Hematopoietic multipotent progenitor cell treated with erythropoietin and hydrocortisone succinate and interleukin-3 and kit ligand, for 8 days (in vitro differentiated cells): Measurements from ENCODE around the gene VWA5A.
"Not testable (repeated sequence)": the region's sequence is repeated elsewhere in the genome, so short reads cannot be mapped to it uniquely, and the experiment has no call there.

ENCODE experiments used
- DNase-seq: peaks from one replicate; pipeline ENCODE4 v3.0.0-alpha.2; 2015

Gene VWA5A

DNA sequence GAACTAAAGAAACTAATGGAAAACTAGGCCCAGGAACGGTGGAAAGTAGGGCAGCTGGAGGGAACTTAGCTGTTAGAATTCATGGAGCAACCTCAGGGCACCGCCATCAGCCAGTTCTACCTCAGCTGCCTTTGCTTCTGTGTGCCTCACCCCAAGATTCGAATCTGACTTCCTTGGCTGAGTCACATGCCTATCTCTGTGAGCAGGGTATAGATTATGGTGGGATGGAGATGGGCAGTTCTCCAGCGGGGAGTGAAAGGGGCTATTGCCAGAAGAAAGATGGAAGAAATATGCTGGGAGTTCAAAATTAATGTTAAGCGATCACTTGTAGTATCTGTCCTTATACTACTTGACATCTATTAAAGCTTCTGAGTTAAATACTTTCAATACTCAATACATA is 18.9 kb upstream of the VWA5A start:
- peak; percentile 68 for DNase-seq

DNA sequence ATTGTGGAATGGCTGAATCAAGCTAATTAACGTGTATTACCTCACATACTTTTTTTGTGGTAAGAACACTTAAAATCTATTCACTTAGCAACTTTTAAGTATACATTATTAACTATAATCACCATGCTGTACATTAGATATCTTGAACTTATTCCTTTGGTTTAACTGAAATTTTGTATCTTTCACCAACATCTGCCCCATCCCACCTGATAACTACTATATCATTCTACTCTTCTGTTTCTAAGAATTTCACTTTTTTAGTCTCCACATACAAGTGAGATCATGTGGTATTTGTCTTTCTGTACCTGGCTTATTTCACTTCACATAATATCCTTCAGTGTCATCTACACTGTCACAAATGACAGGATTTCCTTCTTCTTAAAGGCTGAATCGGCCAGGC is 17.1 kb upstream of the VWA5A start:
- DNase-seq, result peak; percentile 83

DNA sequence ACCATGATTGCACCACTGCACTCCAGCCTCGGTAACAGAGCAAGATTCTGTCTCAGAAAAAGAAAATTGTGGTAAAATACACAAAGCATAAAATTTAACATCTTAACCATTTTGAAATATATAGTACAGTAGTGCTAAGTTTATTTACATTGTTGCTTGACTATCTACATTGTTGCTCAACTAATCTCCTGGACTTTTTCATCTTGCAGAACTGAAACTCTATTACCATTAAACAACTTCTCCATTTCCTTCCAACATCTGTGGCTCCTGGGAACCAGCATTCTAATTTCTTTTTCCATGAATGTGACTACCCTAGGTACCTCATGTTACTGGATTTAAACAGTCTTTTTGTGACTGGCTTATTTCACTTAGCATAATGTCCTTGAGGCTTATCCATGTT is 13.5 kb upstream of the VWA5A start:
- DNase-seq, result no peak

DNA sequence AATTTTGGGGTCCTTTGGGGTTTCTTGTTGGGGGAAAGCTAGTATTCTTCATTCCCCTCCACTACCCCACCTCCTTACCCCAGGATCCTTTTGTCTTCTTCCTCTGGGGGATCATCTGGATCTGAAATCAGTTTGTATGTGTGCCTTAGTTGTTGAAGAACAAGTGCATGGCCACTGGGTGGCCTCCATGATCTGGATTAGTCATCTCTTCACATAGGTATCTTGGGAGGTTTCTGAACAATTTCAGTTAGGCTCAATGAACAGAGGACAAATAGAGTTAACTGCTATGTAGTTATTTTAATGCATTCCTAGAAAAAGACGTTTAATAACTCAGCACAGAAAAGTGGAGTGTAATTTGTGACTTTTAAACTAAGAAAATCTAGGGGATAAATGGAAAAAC is 7.1 kb upstream of the VWA5A start:
- peak; percentile 63 for DNase-seq

DNA sequence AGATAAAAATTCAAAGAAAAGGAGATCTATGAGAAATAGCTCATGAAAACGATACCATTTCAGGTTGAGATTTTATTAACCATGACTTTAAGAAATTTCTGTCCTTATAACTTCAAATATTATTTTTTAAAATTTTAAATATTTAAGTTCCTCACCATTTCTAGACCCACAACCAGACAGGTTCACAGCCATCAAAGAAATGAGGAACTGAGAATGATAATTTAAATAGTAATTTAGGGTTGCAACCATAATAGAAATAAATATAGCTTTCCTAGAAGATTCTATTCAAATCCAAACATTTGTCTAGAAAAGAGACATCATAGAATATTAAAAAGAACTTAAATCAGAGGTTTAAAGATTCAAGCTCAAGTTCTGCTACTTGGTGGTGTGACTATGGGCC is 5.9 kb upstream of the VWA5A start:
- no peak for DNase-seq

DNA sequence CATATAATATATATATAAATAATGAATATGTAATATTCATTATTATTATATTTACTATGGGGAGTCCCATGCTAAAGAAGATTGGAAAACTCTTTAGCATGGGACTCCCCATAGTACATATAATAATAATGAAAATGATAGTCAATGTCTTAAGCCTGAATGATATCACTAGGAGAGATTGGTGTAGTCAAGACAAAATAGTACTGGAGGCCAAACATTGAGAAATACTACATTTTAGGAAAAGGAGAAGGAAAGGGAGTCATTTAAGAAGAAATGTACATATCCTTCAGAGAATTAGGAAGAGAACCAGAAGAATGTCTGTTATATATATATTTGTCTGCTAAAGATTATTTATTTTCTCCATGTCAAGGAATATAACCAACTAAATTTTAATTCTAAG is 5.0 kb upstream of the VWA5A start:
- DNase-seq, result no peak

DNA sequence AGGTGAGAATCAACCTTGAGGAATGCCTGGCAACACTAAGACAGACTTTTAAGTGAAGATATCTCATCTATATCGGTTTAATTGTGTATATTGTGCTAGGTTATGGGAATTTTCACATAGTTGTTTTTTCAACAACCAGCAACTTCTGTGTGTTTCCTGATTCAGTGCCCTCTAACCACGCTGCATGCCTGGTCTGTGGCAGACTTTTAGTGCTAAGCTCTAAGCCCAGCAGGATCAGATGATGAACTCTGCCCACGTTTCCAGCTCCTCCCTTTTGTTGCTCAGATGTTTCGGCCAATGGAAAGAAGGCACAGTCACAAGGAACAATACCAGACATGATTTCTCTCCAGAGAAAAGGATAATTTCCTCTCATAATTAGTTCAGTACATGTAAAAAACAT is 1.4 kb upstream of the VWA5A start:
- peak; percentile 28 for DNase-seq

DNA sequence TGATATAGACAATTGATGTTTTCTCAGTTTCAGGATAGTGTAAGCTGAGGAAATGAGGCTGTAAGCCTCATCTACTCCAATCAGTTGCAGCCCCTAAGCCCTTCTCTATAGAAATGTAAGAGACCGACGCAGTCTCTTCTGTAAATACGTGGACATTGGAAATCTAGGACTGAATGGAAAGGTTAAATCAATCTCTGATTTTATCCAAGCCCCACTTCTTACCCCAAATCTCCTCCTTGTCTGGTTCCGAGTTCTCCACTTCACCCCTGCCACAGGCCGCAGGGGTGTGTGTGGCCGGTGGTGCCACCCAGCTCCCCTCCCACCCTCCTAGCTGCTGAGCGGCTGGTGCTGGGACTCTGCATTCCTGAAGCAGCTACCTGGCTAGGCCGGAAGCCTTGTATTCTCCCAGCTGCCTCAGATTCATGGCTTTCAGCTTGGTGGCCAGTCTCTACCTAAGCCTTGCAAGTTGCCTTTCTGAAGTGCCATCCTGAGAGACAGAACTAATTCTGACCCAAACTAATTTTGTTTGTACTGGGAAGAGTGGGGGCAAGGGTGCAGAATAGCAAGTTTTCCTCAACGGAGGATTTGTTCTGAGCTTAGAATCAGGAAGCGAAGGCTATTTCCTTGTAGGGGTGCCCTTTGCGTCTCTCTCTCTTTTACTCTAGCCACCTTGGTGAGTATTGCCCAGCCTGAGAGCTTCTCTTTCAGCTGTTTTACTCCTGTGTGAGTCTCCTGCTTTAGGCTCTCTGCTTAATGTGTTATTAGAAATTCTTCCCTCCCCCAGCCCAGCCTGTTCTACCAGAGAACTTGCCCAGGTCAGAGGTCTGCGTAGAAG is 749 bp downstream of the VWA5A start:
- DNase-seq, result no peak

DNA sequence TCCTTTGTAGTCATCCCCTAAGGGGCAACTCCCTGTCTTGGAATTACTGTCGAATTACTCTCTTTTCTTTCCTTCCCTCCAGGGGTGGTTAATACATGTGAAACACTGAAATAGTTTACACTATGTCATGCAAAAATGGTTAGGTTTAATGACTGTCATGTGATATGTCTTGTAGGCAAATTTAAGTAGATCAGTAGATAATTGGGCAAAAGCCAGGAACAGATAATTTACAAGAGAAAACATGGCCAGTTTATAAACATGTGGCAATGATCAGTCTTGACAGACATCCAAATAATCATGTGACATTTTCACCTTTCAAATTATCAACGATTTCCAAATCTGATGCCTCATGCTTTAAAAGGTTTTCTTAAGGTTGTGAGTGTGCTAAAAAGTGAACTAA is 3.9 kb downstream of the VWA5A start:
- DNase-seq, result no peak

DNA sequence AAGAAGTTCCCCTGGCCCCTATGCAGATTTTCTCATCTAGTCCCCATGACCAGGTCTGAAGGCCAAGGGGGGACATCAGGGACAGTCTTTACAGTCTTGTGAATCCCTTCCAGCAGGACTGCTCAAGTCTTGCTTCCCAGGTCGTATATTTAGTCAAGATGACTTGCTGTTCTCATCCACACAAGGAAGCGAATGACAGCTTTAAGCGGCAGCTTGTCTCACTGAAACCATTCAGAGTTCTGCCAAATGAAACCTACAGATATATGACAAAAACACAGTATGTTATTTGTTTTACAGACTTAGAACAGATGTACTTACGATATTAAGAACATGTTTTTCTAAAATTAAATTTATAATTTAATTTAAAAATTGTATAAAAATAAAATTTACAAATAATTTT is 5.6 kb downstream of the VWA5A start:
- DNase-seq, result no peak

DNA sequence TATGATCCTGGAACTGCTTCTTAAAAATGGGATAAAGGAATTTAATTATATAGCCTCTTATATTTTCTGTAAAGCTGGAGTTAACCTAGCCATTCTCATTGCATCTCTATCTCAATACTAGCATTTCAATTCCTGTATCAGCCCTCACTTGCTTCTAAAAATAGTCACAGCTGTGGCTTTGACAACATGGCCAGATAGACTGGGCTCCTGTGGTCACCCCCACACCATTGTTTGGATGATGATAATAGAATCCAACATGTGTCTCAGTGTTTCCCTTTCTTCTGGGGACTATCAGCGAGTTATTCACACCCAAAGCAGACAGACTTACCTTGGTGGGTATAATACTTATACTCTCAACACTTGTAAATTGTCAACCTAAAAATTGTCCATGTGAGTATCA is 6.9 kb downstream of the VWA5A start:
- peak; percentile 41 for DNase-seq

DNA sequence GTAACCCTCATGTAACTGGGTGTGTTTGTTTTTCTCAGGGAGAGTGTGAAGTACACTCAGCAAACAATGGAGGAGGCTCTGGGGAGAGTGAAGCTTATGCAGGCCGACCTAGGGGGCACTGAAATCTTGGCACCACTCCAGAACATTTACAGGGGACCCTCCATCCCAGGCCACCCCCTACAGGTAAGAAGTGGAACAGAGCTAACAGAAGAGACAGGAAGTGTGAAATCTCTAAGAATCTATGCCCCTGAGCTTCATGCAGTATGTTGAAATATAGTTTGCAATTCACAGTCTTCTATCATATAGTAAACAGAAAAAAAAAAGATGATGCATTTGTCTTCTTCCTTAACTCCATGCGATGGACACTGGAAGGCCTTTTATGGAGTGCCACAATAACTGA is 8.4 kb downstream of the VWA5A start:
- no peak for DNase-seq

DNA sequence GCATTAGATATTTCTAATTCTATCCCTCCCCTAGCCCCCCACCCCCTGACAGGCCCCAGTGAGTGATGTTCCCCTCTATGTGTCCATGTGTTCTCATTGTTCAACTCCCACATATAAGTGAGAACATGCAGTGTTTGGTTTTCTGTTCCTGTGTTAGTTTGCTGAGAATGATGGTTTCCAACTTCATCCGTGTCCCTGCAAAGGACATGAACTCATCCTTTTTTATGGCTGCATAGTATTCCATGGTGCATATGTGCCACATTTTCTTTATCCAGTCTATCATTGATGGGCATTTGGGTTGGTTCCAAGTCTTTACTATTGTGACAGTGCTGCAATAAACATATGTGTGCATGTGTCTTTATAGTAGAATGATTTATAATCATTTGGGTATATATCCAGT is 11.9 kb downstream of the VWA5A start:
- DNase-seq, result not testable (repeated sequence)

DNA sequence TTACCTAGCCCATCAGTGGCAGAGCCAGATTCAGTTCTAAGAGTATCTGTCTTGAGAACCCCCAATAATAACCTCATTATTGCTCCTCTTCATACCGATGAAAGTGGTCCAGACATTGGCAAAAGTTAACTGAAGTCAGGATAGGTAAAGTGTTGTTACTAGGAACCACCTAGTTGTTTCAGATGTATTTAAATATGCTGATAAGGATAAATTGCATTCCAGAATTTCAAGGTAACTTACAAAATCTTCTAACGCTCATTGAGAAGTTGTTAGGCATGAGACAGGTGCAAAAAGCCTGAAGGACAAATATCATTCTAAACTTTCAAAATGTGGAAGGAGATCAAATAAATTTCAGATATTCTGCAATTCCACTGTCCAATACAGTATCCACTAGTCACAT is 27.8 kb downstream of the VWA5A start:
- no peak for DNase-seq

DNA sequence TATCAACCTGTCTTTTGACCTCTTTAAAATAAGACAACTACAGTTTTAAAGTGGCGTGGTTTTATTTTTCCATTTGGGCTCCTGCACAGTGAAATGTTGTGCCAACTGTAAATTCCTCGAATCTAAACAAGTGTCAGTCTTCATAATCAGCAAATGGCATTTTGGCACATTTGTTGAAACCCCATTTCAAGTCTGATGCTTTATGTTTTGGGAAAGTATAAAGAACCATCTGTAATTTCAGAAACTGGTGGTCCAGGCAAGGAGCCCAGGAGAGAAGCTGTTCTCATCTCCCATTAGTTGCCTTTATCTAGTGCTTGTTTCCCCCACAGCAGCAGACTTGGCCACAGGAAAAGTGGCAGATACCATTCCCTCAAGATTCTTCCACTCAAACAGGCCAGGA is 32.7 kb downstream of the VWA5A start:
- DNase-seq, result no peak

DNA sequence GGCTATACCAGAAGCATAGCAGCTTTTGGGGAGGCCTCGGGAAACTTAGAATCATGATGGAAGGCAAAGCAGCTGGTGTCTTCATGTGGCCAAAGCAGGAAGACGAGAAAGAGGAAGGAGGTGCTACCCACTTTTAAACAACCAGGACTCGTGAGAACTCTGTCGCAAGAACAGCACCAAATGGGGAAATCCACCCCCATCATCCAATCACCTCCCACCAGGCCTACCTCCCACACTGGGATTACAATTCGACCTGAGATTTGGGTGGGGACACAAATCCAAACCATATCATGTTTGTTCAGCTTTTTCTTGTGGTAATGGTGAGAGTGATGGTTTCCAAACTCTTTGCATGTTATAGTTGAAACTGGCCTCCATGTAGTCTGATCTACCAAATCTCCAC is 35.4 kb downstream of the VWA5A start:
- DNase-seq, result no peak

DNA sequence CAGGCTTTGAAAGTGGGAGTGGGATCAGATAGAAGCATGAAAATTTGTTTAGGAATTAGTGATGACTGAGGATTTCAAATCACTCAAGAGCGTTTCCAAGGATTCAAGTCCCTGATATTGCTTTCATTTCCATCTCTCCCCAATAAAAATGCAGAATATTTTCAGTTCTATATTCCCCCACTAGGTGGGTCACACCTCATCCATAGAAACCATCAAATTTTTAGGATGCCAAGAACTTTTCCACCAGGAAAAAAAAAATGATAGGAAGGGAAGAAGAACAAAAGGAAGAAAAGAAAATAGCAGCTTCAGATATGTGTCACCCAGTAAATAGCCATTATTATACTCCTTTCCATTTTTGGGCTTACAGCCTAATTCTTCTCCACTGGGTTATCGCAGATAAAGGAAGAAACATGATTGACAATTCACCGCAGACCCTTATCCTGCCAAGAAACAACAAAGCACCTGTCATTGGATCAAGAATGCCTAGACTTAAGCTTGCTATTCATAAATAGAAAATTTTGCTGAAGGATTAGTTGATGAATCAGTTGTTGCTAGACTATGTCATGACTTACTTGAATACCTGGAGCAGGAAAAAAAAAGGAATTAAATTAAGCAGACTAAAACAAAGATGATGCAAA is 37.6 kb downstream of the VWA5A start:
- DNase-seq, result no peak

DNA sequence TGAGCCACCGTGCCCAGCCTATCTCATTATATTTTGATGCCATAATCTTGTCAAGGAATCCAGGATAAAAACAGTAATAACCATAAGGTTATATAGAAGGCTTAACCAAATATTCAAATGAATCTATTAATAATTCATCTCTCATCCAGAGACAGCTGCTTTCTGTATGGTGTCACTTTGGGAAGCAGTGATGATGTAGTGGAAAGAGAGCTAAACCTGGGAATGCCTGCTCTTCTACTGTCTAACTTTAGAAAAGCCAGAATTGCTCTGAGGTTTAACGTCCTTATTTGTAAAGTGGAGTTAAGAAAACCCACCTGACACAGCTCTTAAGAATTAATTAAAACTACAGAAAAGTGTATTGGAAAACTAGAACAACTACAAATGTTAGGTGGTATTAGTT is 38.6 kb downstream of the VWA5A start:
- no peak for DNase-seq

DNA sequence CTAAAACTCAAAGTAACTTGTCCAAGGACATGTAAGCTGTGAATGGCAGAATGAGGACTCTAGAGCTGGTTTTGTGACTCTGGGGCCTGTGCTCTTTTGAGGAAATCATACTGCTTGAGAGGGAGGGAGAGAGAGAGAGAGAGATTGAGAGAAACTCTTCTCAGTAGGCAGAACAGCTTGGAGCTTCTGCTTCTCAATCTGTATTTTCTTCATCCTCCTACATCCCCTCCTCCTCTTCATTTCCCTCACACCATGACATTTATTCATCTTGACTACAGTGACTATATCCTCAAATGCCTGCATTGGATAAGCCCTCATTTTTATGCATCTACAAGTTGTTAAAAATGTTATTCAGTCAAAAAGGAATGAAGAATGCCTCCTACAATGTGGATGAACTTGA is 44.2 kb downstream of the VWA5A start:
- DNase-seq, result no peak

DNA sequence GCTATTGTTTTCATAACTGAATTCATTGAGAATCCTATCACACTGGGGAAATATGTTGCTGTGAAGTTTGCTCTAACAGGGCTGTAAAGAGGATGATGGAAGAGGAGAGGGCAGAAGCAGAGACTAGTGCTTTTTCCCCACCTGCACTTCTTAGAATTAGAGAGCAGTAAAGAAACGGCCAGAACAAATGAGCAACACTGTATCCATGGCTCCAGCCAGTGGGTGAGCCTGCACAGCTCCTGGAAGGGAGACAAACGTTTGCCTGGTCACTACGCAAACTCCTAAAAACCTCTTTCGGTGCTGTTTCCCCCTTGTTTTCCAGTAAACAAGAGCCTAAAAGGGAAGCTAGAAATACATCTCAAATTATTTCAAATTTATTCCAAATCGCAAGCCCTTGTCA is 45.7 kb downstream of the VWA5A start:
- DNase-seq, result no peak

DNA sequence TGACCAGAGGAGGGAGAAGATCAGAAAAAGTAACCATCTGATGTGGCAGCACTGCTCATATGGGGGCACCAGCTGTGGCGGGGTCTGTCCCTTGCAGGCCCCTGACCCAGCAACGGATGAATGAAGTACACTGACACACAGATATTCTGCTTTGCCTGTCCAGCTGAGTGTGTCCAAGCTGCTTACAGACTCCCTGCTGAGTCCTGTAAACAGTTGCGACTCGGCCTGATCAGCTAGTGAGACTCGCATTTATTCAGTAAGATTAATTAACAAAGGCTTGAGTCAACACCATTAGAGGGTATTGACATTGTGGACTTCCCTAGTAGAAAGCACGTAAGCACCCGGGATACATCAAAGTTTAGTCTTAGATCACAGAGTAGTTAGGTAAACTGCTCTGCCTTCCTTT is 52.6 kb downstream of the VWA5A start:
- no peak for DNase-seq

DNA sequence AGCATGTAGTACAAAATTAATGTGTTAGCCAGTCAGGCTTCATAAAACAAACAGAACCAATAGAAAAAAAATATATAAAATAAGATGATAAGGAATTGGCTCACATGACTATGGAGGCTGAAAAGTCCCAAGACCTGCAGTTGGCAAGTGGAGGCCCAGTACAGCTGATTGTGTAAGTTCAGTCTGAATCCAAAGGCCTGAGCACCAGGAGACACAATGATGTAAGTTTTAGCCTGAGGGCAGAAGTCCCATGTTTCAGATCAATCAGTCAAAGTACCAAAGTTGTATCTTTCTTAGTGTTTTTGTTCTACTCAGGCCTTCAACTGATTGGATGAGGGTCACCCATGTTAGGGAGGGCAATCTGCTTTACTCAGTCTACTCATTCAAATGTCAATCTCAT is 53.5 kb downstream of the VWA5A start:
- DNase-seq, result no peak

DNA sequence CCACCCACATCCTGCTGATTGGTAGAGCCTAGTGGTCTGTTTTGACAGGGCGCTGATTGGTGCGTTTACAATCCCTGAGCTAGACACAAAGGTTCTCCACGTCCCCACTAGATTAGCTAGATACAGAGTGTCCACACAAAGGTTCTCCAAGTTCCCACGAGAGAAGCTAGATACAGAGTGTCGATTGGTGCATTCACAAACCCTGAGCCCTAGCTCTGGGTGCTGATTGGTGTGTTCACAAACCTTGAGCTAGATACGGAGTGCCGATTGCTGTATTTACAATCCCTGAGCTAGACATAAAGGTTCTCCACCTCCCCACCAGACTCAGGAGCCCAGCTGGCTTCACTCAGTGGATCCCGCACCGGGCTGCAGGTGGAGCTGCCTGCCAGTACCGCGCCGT is 55.1 kb downstream of the VWA5A start:
- not testable (repeated sequence) for DNase-seq

DNA sequence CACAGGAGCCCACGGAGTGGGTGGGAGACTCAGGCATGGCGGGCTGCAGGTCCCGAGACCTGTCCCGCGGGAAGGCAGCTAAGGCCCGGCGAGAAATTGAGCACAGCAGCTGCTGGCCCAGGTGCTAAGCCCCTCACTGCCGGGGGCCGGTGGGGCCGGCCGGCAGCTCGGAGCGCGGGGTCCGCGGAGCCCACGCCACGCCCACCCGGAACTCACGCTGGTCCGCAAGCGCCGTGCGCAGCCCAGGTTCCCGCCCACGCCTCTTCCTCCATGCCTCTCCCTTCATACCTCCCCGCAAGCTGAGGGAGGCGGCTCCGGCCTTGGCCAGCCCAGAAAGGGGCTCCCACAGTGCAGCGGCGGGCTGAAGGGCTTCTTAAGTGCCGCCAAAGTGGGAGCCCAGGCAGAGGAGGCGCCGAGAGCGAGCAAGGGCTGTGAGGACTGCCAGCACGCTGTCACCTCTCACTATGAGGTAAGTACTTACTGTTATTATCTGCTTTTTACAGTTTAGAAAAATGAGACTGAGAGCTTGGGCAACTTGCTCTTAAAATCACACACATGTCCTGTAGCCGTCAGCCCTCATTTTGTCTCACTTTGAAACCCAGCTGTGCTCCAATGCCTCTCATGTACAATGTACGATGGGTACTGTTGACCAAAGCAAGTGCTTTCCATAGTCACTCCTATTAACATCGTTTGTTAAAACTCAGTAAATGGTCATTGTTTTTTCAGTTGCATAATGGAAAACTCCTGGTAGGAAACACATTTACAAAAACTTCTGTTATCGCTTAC is 55.7 kb downstream of the VWA5A start:
- DNase-seq, result no peak
